H1 (cell line): ENCODE measurements around the gene WAC. TPM values are rescaled to one million over a fixed set of nuclear protein-coding genes. Genes with fewer than 3 reads are reported as not detected.
"Not testable (repeated sequence)": the region's sequence is repeated elsewhere in the genome, so short reads cannot be mapped to it uniquely, and the experiment has no call there.

Experiments used
- CTCF ChIA-PET: fragments of 300-600 bp; sonication (Branson Sonifier 250); formaldehyde crosslinking; loops from one replicate; lab custom pipeline; 2021; ENCODE audit not compliant: partially characterized antibody; lab: Charles Lee
- POLR2A ChIA-PET: fragments of 300-600 bp; sonication (Branson Sonifier 250); formaldehyde crosslinking; loops from one replicate; lab custom pipeline; 2021; ENCODE audit warnings: inconsistent platforms; ENCODE audit not compliant: partially characterized antibody; lab: Charles Lee
- DNase-seq, 2 experiments: peaks; one replicate each; pipeline versions ENCODE4 v3.0.0 to v3.0.0-alpha.2; 2010 to 2022; ENCODE audit warnings: low spot score in 2 of 2, low read depth in 1 of 2, mixed read lengths in 1 of 2
- FAIRE-seq: peaks from 2 replicates; lab custom pipeline; 2011; peaks lifted over from hg19 to GRCh38; lab: Jason Lieb, UNC
- H2AFZ ChIP-seq: 2 replicates; pipeline ENCODE4 v1.8.1; 2012; ENCODE audit warnings: low read length, inconsistent platforms
- H2AK5ac ChIP-seq: 2 replicates; pipeline ENCODE4 v1.6.1; 2013; ENCODE audit warnings: low read depth, low read length
- H2BK120ac ChIP-seq: replicated peaks from 2 replicates; pipeline ENCODE3; 2013; ENCODE audit warnings: low read depth, low read length, inconsistent platforms
- H2BK12ac ChIP-seq: 2 replicates; pipeline ENCODE4 v1.6.1; 2013; ENCODE audit warnings: low read depth, low read length
- H2BK15ac ChIP-seq: 2 replicates; pipeline ENCODE4 v1.6.1; 2013; ENCODE audit warnings: low read length
- H2BK20ac ChIP-seq: 2 replicates; pipeline ENCODE4 v1.6.1; 2013; ENCODE audit warnings: low read length
- H2BK5ac ChIP-seq: 2 replicates; pipeline ENCODE4 v1.6.1; 2013; ENCODE audit warnings: low read depth, low read length
- H3K14ac ChIP-seq: 2 replicates; pipeline ENCODE4 v1.6.1; 2013; ENCODE audit warnings: inconsistent platforms; ENCODE audit not compliant: insufficient read length
- H3K18ac ChIP-seq: 2 replicates; pipeline ENCODE4 v1.6.1; 2013; ENCODE audit warnings: low read length; ENCODE audit errors: extremely low read depth
- H3K23ac ChIP-seq: 2 replicates; pipeline ENCODE4 v1.6.1; 2013; ENCODE audit warnings: inconsistent platforms; ENCODE audit not compliant: insufficient read length
- H3K23me2 ChIP-seq: 2 replicates; pipeline ENCODE4 v1.6.1; 2013; ENCODE audit warnings: low read depth, low read length
- H3K27ac ChIP-seq: 2 replicates; pipeline ENCODE4 v1.6.1; 2011; ENCODE audit warnings: low read depth, low read length, inconsistent platforms
- H3K27me3 ChIP-seq, 4 experiments: replicated peaks in 1 of 4; 1 replicate in 1 of 4; 2 replicates in 3 of 4; pipeline versions ENCODE4 v1.6.1 to v1.8.1; 2011 to 2013; ENCODE audit warnings: low read length in 3 of 4, mild to moderate bottlenecking in 3 of 4, inconsistent platforms in 2 of 4, mixed read lengths in 2 of 4, moderate library complexity in 1 of 4; ENCODE audit not compliant: control insufficient read depth in 3 of 4, insufficient read depth in 3 of 4; ENCODE audit errors: extremely low read depth in 1 of 4
- H3K36me3 ChIP-seq, 4 experiments: 2 replicates each; pipeline versions ENCODE4 v1.6.1 to v1.8.1; 2011 to 2013; ENCODE audit warnings: mild to moderate bottlenecking in 4 of 4, low read length in 3 of 4, moderate library complexity in 2 of 4, control low read depth in 1 of 4, inconsistent platforms in 1 of 4; ENCODE audit not compliant: insufficient read depth in 4 of 4, control insufficient read depth in 2 of 4
- H3K4ac ChIP-seq: replicated peaks from 2 replicates; pipeline ENCODE3; 2013; ENCODE audit warnings: low read length, low read depth, mixed read lengths, inconsistent platforms; ENCODE audit not compliant: insufficient read length
- H3K4me1 ChIP-seq, 4 experiments: replicated peaks in 1 of 4; 1 replicate in 1 of 4; 2 replicates in 3 of 4; pipeline versions ENCODE4 v1.6.1 to v1.8.1; 2011 to 2013; ENCODE audit warnings: low read length in 3 of 4, inconsistent platforms in 2 of 4, mixed read lengths in 1 of 4; ENCODE audit not compliant: insufficient read depth in 4 of 4, control insufficient read depth in 3 of 4
- H3K4me2 ChIP-seq, 2 experiments: 2 replicates each; pipeline versions ENCODE4 v1.6.1 to v1.8.1; 2011 to 2013; ENCODE audit warnings: low read depth in 2 of 2, low read length in 2 of 2, control low read depth in 1 of 2, inconsistent platforms in 1 of 2, mild to moderate bottlenecking in 1 of 2; ENCODE audit not compliant: insufficient read depth in 1 of 2
- H3K4me3 ChIP-seq, 4 experiments: fragments of 200-600, 300-600 bp in 1 of 4; sonication (generic), shearing (Covaris generic), sonication (Bioruptor Twin) in 1 of 4; 2 replicates each; pipeline versions ENCODE4 v1.5.1 to v1.8.1; 2011 to 2016; ENCODE audit warnings: low read length in 4 of 4, low read depth in 3 of 4, control low read depth in 2 of 4, inconsistent platforms in 2 of 4, mild to moderate bottlenecking in 2 of 4, mixed read lengths in 1 of 4, moderate library complexity in 1 of 4; ENCODE audit not compliant: insufficient read depth in 2 of 4; ENCODE audit errors: extremely low read depth in 1 of 4
- H3K56ac ChIP-seq: replicated peaks from 2 replicates; pipeline ENCODE3; 2013; ENCODE audit warnings: low read depth, mild to moderate bottlenecking, mixed read lengths, low read length, inconsistent platforms; ENCODE audit not compliant: insufficient read length
- H3K79me1 ChIP-seq: 2 replicates; pipeline ENCODE4 v1.6.1; 2013; ENCODE audit warnings: low read depth, low read length, control low read depth
- H3K79me2 ChIP-seq, 2 experiments: 2 replicates each; pipeline versions ENCODE4 v1.6.1 to v1.8.1; 2012 to 2013; ENCODE audit warnings: low read length in 2 of 2, mild to moderate bottlenecking in 2 of 2, inconsistent platforms in 1 of 2; ENCODE audit not compliant: insufficient read depth in 2 of 2, control insufficient read depth in 1 of 2
- H3K9ac ChIP-seq, 4 experiments: replicated peaks in 1 of 4; 1 replicate in 1 of 4; 2 replicates in 3 of 4; pipeline versions ENCODE4 v1.6.1 to v1.8.1; 2011 to 2013; ENCODE audit warnings: low read depth in 3 of 4, low read length in 3 of 4, control low read depth in 2 of 4, mild to moderate bottlenecking in 2 of 4, moderate library complexity in 2 of 4, inconsistent platforms in 1 of 4; ENCODE audit errors: extremely low read depth in 1 of 4
- H3K9me3 ChIP-seq, 2 experiments: 2 replicates each; pipeline versions ENCODE4 v1.6.1 to v1.8.1; 2012 to 2013; ENCODE audit warnings: mild to moderate bottlenecking in 2 of 2, moderate library complexity in 2 of 2, control low read depth in 1 of 2, inconsistent platforms in 1 of 2, low read depth in 1 of 2, low read length in 1 of 2, mixed read lengths in 1 of 2; ENCODE audit not compliant: insufficient read depth in 2 of 2
- H4K20me1 ChIP-seq, 2 experiments: replicated peaks in 1 of 2; 2 replicates each; pipeline versions ENCODE3 to v1.8.1; 2011 to 2013; ENCODE audit warnings: inconsistent platforms in 2 of 2, low read length in 2 of 2, mild to moderate bottlenecking in 1 of 2; ENCODE audit not compliant: insufficient read depth in 2 of 2, control insufficient read depth in 1 of 2
- H4K5ac ChIP-seq: 2 replicates; pipeline ENCODE4 v1.6.1; 2013; ENCODE audit warnings: low read length, low read depth, mixed read lengths, inconsistent platforms; ENCODE audit not compliant: insufficient read length
- H4K8ac ChIP-seq: 2 replicates; pipeline ENCODE4 v1.8.0; 2013; ENCODE audit warnings: mild to moderate bottlenecking, moderate library complexity, low read length, inconsistent platforms; ENCODE audit not compliant: insufficient read depth; ENCODE audit errors: extremely low read depth
- H4K91ac ChIP-seq: replicated peaks from 2 replicates; pipeline ENCODE3; 2013; ENCODE audit warnings: low read length, mixed read lengths, inconsistent platforms; ENCODE audit not compliant: insufficient read length
- CBX5 ChIP-seq: fragments of 300-800, 300-1000 bp; sonication (generic); IDR thresholded peaks from 2 replicates; pipeline ENCODE4 v1.7.1; 2016; ENCODE audit warnings: antibody characterized with exemption, low read length, low read depth
- GTF2F1 ChIP-seq: IDR thresholded peaks from 2 replicates; pipeline ENCODE4 v1.6.1; 2012; ENCODE audit warnings: low read depth, low read length, improper control_type of control experiment, borderline replicate concordance
- JUN ChIP-seq: IDR thresholded peaks from 2 replicates; pipeline ENCODE4 v1.6.1; 2011; ENCODE audit warnings: low read depth, mild to moderate bottlenecking, improper control_type of control experiment, low read length
- POLR2A ChIP-seq, 2 experiments: IDR thresholded peaks; 1 replicate in 1 of 2; 2 replicates in 1 of 2; pipeline ENCODE4 v1.6.1; 2011; ENCODE audit warnings: low read depth in 2 of 2, low read length in 2 of 2, mild to moderate bottlenecking in 2 of 2; ENCODE audit errors: control extremely low read depth in 1 of 2
- RBBP5 ChIP-seq: IDR thresholded peaks from 2 replicates; pipeline ENCODE4 v1.7.1; 2012; ENCODE audit warnings: low read depth, mild to moderate bottlenecking, inconsistent platforms, low read length, moderate library complexity, borderline replicate concordance
- RNF2 ChIP-seq: fragments of 200-900, 300-1000 bp; sonication (generic); IDR thresholded peaks from 2 replicates; pipeline ENCODE4 v1.7.1; 2016; ENCODE audit warnings: borderline replicate concordance, low read depth, mild to moderate bottlenecking, antibody characterized with exemption, low read length; ENCODE audit not compliant: poor library complexity, severe bottlenecking; ENCODE audit errors: missing control alignments
- RXRA ChIP-seq: IDR thresholded peaks from 2 replicates; pipeline ENCODE4 v1.6.1; 2011; ENCODE audit warnings: low read depth, mild to moderate bottlenecking, low read length, moderate library complexity; ENCODE audit not compliant: insufficient read depth
- SIRT6 ChIP-seq: IDR thresholded peaks from one replicate; pipeline ENCODE4 v1.7.1; 2012; ENCODE audit warnings: low read length, inconsistent platforms
- TEAD4 ChIP-seq: IDR thresholded peaks from 2 replicates; pipeline ENCODE4 v1.6.1; 2012; ENCODE audit warnings: low read depth, low read length, inconsistent platforms, mixed read lengths
- WGBS, 2 experiments: shearing (Covaris generic) in 1 of 2; methylation state at CpG; one replicate each; pipeline versions ENCODE4 v1.1.6 to v1.1.7; 2013 to 2015; ENCODE audit warnings: low lambda C conversion rate in 2 of 2, mixed read lengths in 2 of 2, inconsistent platforms in 1 of 2, low coverage in 1 of 2, missing lambda C conversion rate in 1 of 2; ENCODE audit not compliant: insufficient replicate concordance in 2 of 2, insufficient coverage in 1 of 2, insufficient read length in 1 of 2; ENCODE audit errors: extremely low coverage in 1 of 2, missing lambda C conversion rate in 1 of 2; 5-methylcytosine and 5-hydroxymethylcytosine counted together
- polyA plus RNA-seq, 7 experiments: library from polyadenylated mRNA; depleted of rRNA in 3 of 7; stranded (reverse) in 5 of 7; unstranded in 2 of 7; fragments of >200 nt in 5 of 7; fragments of 200-250 nt in 2 of 7; gene quantifications; 1 replicate in 5 of 7; 2 replicates in 1 of 7; 4 replicates in 1 of 7; pipeline versions ENCODE4 v1.2.1 to v1.2.3, GENCODE V29; 2011 to 2013; ENCODE audit warnings: missing spikeins in 2 of 7, mixed read lengths in 2 of 7
- total RNA-seq: library from RNA; stranded (reverse); fragmentation: NEBNext Ultra II Directional; extraction: Animal tissue kit (Norgen Biotek cat#: 25700); gene quantifications from 2 replicates; pipeline ENCODE4 v1.2.1, GENCODE V29; 2021

The WAC gene
- total and polyA plus RNA-seq, 2 of the 8 experiments (the other 6 are each of a cell fraction or from before 2014, with no cell fraction given), result 72.9 to 128 TPM

DNA sequence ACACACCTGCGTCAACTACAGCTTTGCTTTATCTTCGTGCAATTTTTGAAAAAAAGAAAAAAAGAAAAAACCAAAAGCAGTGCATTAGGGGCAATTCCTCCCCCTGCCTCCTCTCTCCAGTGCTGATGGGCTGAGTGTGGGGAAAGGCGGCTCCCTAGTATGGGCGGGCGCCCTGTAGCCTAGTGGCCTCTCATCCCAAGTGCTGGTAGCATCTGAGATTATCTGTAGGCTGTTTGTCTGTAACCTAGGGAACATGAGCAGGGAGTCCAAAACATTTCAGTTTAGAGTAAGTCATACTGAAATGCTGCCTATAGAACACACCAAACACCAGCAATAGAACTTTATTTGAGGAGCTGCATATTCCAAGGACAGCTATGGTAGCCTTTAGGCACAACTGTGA lies 119.8 kb downstream of the WAC start (continued):
- TF ChIP-seq GTF2F1 (no peak), RXRA (no peak), SIRT6 (no peak), TEAD4 (no peak), CBX5 (no peak), RNF2 (no peak), RBBP5 (no peak), JUN (no peak), POLR2A (IDR thresholded peaks at IDR 0.05; ENCODE audit: control extremely low read depth in 1 of 2, low read depth in 2 of 2, low read length in 2 of 2) (no peak)

DNA sequence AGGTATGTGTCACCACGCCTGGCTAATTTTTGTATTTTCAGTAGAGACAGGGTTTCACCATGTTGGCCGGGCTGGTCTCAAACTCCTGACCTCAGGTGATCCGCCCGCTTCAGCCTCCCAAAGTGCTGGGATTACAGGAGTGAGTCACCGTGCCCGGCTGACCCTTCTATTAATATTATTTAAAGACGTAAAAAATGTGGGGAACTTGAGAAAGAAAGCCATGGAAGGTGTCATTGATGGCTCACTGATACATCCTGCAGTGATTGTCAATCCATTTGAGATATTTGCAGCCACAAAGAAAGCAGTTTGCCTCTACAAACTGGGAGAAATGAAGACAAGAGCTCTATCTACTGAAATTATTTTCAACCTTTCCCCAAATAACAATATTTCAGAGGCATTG lies 125.9 kb downstream of the WAC start:
- not testable (repeated sequence) for DNase-seq, H2BK15ac ChIP-seq, H4K20me1 ChIP-seq, H3K36me3 ChIP-seq, H3K4me1 ChIP-seq, H3K27me3 ChIP-seq, H3K4me3 ChIP-seq, H3K23me2 ChIP-seq, H2BK20ac ChIP-seq, H3K9ac ChIP-seq, H2BK5ac ChIP-seq, H3K4ac ChIP-seq, H2AFZ ChIP-seq, H3K23ac ChIP-seq, FAIRE-seq, H3K79me1 ChIP-seq, H3K9me3 ChIP-seq, H3K18ac ChIP-seq, H2BK12ac ChIP-seq, H4K5ac ChIP-seq, H2AK5ac ChIP-seq, H3K79me2 ChIP-seq, H3K56ac ChIP-seq, H2BK120ac ChIP-seq, H3K4me2 ChIP-seq, H4K91ac ChIP-seq, H4K8ac ChIP-seq, H3K27ac ChIP-seq, H3K14ac ChIP-seq
- POLR2A ChIA-PET, result interaction anchor here (1.5 kb wide), 1 partner anchor 10 kb away, joined by 3 read pairs; no protein-coding TSS in a partner anchor
- CTCF ChIA-PET, result interaction anchor here (1.2 kb wide), 1 partner anchor 22 kb away, joined by 3 read pairs; no protein-coding TSS in a partner anchor
- WGBS, 2 experiments, result 95% methylated on average over 7 of the region's 7 CpGs; no CpG with 5 or more reads in 1 of the 2 experiments
